Activated effector memory CD4-positive, alpha-beta T cell treated with Interleukin-2 at 50 U/mL for 16 hours (primary cell): Measurements from ENCODE around the gene VSTM2L.

ENCODE experiments used
- DNase-seq: peaks from one replicate; pipeline ENCODE4 v3.0.0-alpha.2; 2020

VSTM2L gene

GRCh38 chr20:37879843-37880242 lies 23.1 kb upstream of the VSTM2L start:
- DNase-seq: no peak

GRCh38 chr20:37880726-37881591 lies 22.0 kb upstream of the VSTM2L start:
- DNase-seq: no peak

GRCh38 chr20:37881601-37882343 lies 21.2 kb upstream of the VSTM2L start:
- no peak for DNase-seq

GRCh38 chr20:37882961-37883712 lies 19.8 kb upstream of the VSTM2L start:
- DNase-seq: no peak

- DNase-seq: no peak
Measured at GRCh38 chr20:37885042-37885441, 17.9 kb upstream of the VSTM2L start.

GRCh38 chr20:37885593-37886503 lies 17.1 kb upstream of the VSTM2L start:
- no peak for DNase-seq

GRCh38 chr20:37886851-37887297 lies 16.1 kb upstream of the VSTM2L start:
- no peak for DNase-seq

GRCh38 chr20:37888641-37889040 lies 14.3 kb upstream of the VSTM2L start:
- no peak for DNase-seq

- DNase-seq: no peak
Measured at GRCh38 chr20:37890108-37890507, 12.8 kb upstream of the VSTM2L start.

GRCh38 chr20:37890643-37891042 lies 12.3 kb upstream of the VSTM2L start:
- no peak for DNase-seq

- DNase-seq: no peak
Measured at GRCh38 chr20:37892001-37892400, 10.9 kb upstream of the VSTM2L start.

- no peak for DNase-seq
Measured at GRCh38 chr20:37893566-37894241, 9.2 kb upstream of the VSTM2L start.

GRCh38 chr20:37894454-37894853 lies 8.5 kb upstream of the VSTM2L start:
- DNase-seq: no peak

- no peak for DNase-seq
Measured at GRCh38 chr20:37895166-37895565, 7.8 kb upstream of the VSTM2L start.

- DNase-seq: no peak
Measured at GRCh38 chr20:37896932-37897548, 5.9 kb upstream of the VSTM2L start.

GRCh38 chr20:37898233-37899104 lies 4.5 kb upstream of the VSTM2L start:
- DNase-seq: no peak

GRCh38 chr20:37899105-37900045 lies 3.6 kb upstream of the VSTM2L start:
- DNase-seq: no peak

- no peak for DNase-seq
Measured at GRCh38 chr20:37901240-37901639, 1.7 kb upstream of the VSTM2L start.
